Heart right ventricle (tissue), 16 donors: Measurements from ENCODE around the gene UBA5. TPM values are rescaled to one million over a fixed set of nuclear protein-coding genes. Genes with fewer than 3 reads are reported as not detected.

ENCODE experiments used
- ATAC-seq, 8 donors: fragments of 200-7000 bp; cut with Tn5 transposase; one replicate each; pipeline ENCODE4 v1.9.1; 2020; ENCODE audit warnings: mild to moderate bottlenecking in 8 of 8, moderate library complexity in 8 of 8, moderate number of reproducible peaks in 1 of 8
- DNase-seq, 2 donors: peaks; one replicate each; pipeline ENCODE4 v3.0.0-alpha.2; 2020
- H3K27ac ChIP-seq, 10 donors: fragments of 200-600 bp; sonication (generic) in 2 of 10; one replicate each; pipeline versions ENCODE4 v1.5.0 to v1.8.0; 2020 to 2022; ENCODE audit warnings: mild to moderate bottlenecking in 3 of 10
- H3K27me3 ChIP-seq, 7 donors: fragments of 200-600 bp; one replicate each; pipeline ENCODE4 v1.8.0; 2021 to 2022; ENCODE audit warnings: mild to moderate bottlenecking in 2 of 7
- H3K36me3 ChIP-seq, 9 donors: fragments of 200-600 bp; sonication (generic) in 1 of 9; one replicate each; pipeline versions ENCODE4 v1.5.0 to v1.8.0; 2020 to 2022; ENCODE audit warnings: mild to moderate bottlenecking in 2 of 9
- H3K4me1 ChIP-seq, 9 donors: fragments of 200-600 bp; sonication (generic) in 1 of 9; one replicate each; pipeline versions ENCODE4 v1.5.0 to v1.8.0; 2020 to 2022; ENCODE audit warnings: mild to moderate bottlenecking in 4 of 9
- H3K4me3 ChIP-seq, 10 donors: fragments of 200-600 bp; sonication (generic) in 2 of 10; one replicate each; pipeline versions ENCODE4 v1.5.0 to v1.8.0; 2020 to 2022; ENCODE audit warnings: mild to moderate bottlenecking in 7 of 10, moderate library complexity in 2 of 10
- H3K9me3 ChIP-seq, 11 donors: fragments of 200-600 bp in 10 of 11; sonication (generic) in 2 of 11; one replicate each; pipeline versions ENCODE4 v1.5.0 to v1.8.0; 2013 to 2022; ENCODE audit warnings: mild to moderate bottlenecking in 2 of 11, control low read depth in 1 of 11, moderate library complexity in 1 of 11
- WGBS, 2 donors: extraction: QIAGEN DNeasy Blood & Tissue Kit; methylation state at CpG; one replicate each; pipeline ENCODE4 v1.1.7; 2013; ENCODE audit warnings: inconsistent platforms in 1 of 2; 5-methylcytosine and 5-hydroxymethylcytosine counted together
- intact Hi-C, 10 donors: fragments of 100-400 bp; cut with DNase I; formaldehyde crosslinking; loops; one replicate each; pipeline versions ENCODE4 v1.11.1 to v1.14.2; 2022
- polyA plus RNA-seq, 2 donors: library from polyadenylated mRNA; stranded (reverse); fragments of 200-250 nt; gene quantifications; one replicate each; pipeline ENCODE4 v1.2.3, GENCODE V29; 2013
- total RNA-seq, 10 donors: library from RNA; stranded (reverse); fragmentation: NEBNext Ultra II Directional in 3 of 10; extraction: Animal tissue kit (Norgen Biotek cat#: 25700) in 3 of 10; gene quantifications; one replicate each; pipeline versions ENCODE4 v1.2.1 to v1.2.4, GENCODE V29; 2021 to 2023
- TF ChIP-seq, protein P1 (sequence below), 9 donors: fragments of 200-600 bp; sonication (generic) in 2 of 9; IDR thresholded peaks; one replicate each; pipeline versions ENCODE4 v1.5.0 to v1.8.0; 2021 to 2022; ENCODE audit warnings: antibody characterized with exemption in 9 of 9, mild to moderate bottlenecking in 5 of 9, moderate library complexity in 1 of 9
- donor health status: Arrhythmogenic right ventricular cardiomyopathy.
- donor health status: ischemic (EF 13 %, LVEDD 7.1; RV severe dilation, severe dysfunction).
- donor health status: healthy with polysubstance abuse.
- donor health status: DM: no; HTN: yes; CAD: no.
- donor health status: DM: no; HTN: no; CAD: no.
- donor health status: ischemic (EF 25% LVEDD 6.9; RV normal size, moderate dysfunction).
- donor health status: ischemic (EF 25% LVEDD 5.7; RV mildly dilated, moderate dysfunction).
- donor health status: healthy.
- donor health status: DM: yes; HTN: yes; CAD: no.
- donor health status: Ischemic cardiomyopathy.
- donor health status: ischemic (EF 35%, LVEDD 5.7; RV mildly dilated, moderate dysfunction).
- donor health status: nonischemic (EF 11% LVEDD 7.7; RV severe dilation, severe dysfunction).
- donor health status: DM: yes; HTN: yes; CAD: no.
- donor health status: PGD.
- donor health status: ischemic (EF 29% LVEDD 5.4; RV normal size, mild dysfunction).
- donor health status: nonischemic (EF 23%, LVEDD 6.1; RV moderate dilation, normal function).

Gene UBA5
- total and polyA plus RNA-seq, 12 donors, result 29.8 to 43.1 (median 37.6) TPM

DNA sequence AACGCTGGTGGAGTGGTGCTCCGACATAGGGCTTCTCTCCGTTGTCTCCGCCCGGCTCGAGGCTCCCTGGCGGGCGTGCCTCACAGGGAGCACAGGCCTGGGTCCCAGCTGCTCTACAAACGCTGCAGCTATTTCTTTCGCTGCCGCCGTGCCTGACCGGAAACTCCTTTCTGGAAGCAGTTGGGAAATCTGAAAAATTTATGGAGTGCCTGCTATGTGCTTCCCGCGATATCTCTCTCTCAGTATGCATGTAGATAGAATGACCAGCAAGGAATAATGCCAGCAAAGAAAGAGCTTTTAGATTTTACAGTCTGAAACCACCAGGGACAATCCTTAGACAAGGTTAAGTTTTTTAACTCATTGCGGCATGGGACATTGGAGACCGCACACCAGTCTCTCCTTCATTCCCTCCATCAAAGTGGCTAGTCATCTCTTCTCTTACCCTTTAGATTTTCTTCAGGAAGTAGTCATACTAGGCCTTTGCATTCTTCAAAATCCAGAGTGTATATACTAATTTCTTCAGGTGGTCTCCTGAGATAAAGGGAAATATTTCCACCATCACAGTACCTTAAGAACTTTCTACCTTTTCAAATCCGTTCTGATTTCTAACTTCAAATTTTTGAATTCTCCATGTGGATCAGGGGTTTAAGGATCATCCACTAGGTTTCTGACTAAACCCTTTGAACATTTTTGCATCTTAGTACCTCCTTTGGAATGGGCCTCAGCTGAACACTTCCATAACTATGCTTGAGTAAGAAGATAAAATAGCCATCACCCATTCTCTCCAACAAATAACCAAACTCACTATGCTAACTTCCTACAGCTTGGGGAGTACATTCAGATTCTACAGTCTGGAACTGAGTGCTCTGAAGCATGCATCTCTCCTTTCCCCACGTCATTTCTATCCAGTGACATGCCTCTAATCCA lies 63.2 kb downstream of the UBA5 start:
- H3K9me3 ChIP-seq, result no peaks in the 10 kb centered on the region
- 9% methylated on average over 19 of the region's 19 CpGs for WGBS, 2 donors
- peaks cover 9 to 48% (median 37%) of the 10 kb centered on the region in 9 donors for H3K4me1 ChIP-seq
- H3K36me3 ChIP-seq, result peaks cover 0 to 19% (median 2%) of the 10 kb centered on the region in 9 donors
- H3K27ac ChIP-seq, result peak overlapping the region; percentile 48 to 92 (median 86)
- peak in 2 of 8 donors; percentile 1 to 7 for ATAC-seq
- DNase-seq, result no peak
- intact Hi-C loops, result loop anchor here in 8 of 10 donors (2.0 to 10.0 kb wide), 7 partner anchors 61 to 1764 kb away; partner anchors contain the start of genes CDV3 (in 6 of the 8), ANAPC13 (in 1 of the 8), CEP63 (in 1 of the 8) and UBA5 (in 1 of the 8)
- peak overlapping the region in 9 of 10 donors; percentile 52 to 76 (median 61) for H3K4me3 ChIP-seq
- TF ChIP-seq, protein P1, sequence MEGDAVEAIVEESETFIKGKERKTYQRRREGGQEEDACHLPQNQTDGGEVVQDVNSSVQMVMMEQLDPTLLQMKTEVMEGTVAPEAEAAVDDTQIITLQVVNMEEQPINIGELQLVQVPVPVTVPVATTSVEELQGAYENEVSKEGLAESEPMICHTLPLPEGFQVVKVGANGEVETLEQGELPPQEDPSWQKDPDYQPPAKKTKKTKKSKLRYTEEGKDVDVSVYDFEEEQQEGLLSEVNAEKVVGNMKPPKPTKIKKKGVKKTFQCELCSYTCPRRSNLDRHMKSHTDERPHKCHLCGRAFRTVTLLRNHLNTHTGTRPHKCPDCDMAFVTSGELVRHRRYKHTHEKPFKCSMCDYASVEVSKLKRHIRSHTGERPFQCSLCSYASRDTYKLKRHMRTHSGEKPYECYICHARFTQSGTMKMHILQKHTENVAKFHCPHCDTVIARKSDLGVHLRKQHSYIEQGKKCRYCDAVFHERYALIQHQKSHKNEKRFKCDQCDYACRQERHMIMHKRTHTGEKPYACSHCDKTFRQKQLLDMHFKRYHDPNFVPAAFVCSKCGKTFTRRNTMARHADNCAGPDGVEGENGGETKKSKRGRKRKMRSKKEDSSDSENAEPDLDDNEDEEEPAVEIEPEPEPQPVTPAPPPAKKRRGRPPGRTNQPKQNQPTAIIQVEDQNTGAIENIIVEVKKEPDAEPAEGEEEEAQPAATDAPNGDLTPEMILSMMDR (IDR thresholded peaks at IDR 0.05), result no peak
- H3K27me3 ChIP-seq, result no peaks in the 10 kb centered on the region

DNA sequence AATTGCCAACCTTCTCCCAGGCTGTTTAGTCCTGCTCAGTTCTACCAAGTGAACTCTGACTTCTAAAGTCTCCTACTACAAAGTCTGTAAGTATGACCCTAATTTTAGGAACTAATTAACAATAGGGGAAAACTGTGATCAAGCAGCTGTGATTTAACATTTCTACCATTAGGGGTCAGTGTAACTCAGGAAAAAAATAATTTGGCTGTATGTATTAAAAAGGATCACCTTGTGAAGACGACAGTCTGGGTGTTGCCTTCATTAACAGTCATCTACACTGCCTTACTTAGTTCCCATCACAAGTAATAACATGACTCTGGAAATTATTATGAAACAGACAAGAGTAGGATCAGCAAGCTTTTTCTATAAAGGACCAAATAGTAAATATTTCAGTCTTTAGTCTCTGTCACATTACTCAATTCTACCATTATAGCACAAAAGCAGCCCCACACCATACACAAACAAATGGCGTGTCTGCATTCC lies 66.3 kb downstream of the UBA5 start:
- peaks cover 0 to 17% (median 0%) of the 10 kb centered on the region in 7 donors for H3K27me3 ChIP-seq
- 25 to 28% methylated on average over 2 of the region's 2 CpGs for WGBS, 2 donors
- intact Hi-C loops, result loop anchor here in 8 of 10 donors (2.0 to 10.0 kb wide), 8 partner anchors 311 to 1096 kb away; partner anchors contain the start of genes CDV3 (in 2 of the 8) and TMEM108 (in 1 of the 8)
- H3K27ac ChIP-seq, result no peak overlapping the region
- peaks cover under 1 to 17% (median 10%) of the 10 kb centered on the region in 9 donors for H3K4me1 ChIP-seq
- DNase-seq, result no peak
- no peaks in the 10 kb centered on the region for H3K9me3 ChIP-seq
- ATAC-seq, result no peak
- H3K36me3 ChIP-seq, result no peaks in the 10 kb centered on the region
- TF ChIP-seq, protein P1 (IDR thresholded peaks at IDR 0.05), result peak; percentile 54 to 88 (median 78)
- H3K4me3 ChIP-seq, result no peak overlapping the region

Other genes starting within 250 kb of the UBA5 start
- 10 to 100 TPM; 26.7 to 40.5 (median 34.0) TPM for gene DNAJC13, start 242.8 kb upstream of the UBA5 start, total RNA-seq
- gene DNAJC13, start 242.8 kb upstream of the UBA5 start, polyA plus RNA-seq, result 1 to 10 TPM; 6.3 to 8.9 TPM
- gene ACKR4, start 63.1 kb upstream of the UBA5 start, total RNA-seq, result 1 to 10 TPM in 8 of 10 donors, under 1 TPM in 2; 0.47 to 3.4 (median 2.0) TPM
- 1 to 10 TPM in 1 of 2 donors, under 1 TPM in 1; 0.78 to 3.6 TPM for gene ACKR4, start 63.1 kb upstream of the UBA5 start, polyA plus RNA-seq
- 10 to 100 TPM; 11.8 to 31.2 (median 22.2) TPM for gene ACAD11, start 520 bp upstream of the UBA5 start, total RNA-seq
- 10 to 100 TPM in 1 of 2 donors, 1 to 10 TPM in 1; 7.6 to 30.6 TPM for gene ACAD11, start 520 bp upstream of the UBA5 start, polyA plus RNA-seq
- 10 to 100 TPM in 6 of 10 donors, 1 to 10 TPM in 4; 6.6 to 13.7 (median 10.2) TPM for gene NPHP3, start 62.1 kb downstream of the UBA5 start, total RNA-seq
- 10 to 100 TPM in 1 of 2 donors, 1 to 10 TPM in 1; 3.8 to 21.3 TPM for gene NPHP3, start 62.1 kb downstream of the UBA5 start, polyA plus RNA-seq